ENCODE measurements around the gene CSNK1A1L.

- TF ChIP-seq EZH2 (IDR thresholded peaks at IDR 0.05) (no peak), POLR2AphosphoS5 (IDR thresholded peaks at IDR 0.05; ENCODE audit: borderline replicate concordance, low read depth, low read length) (no peak; the same call in 1 of the 2 replicates), FOXP2 (optimal IDR thresholded peaks at IDR 0.05; ENCODE audit: control extremely low read depth, extremely low read length, insufficient read depth) (no peak)
Observed at GRCh38 chr13:37059848-37060192, 45.6 kb downstream of the CSNK1A1L start.

Measured in SK-N-MC (cell line).